H9 (cell line): ENCODE measurements around the gene PRR23E. TPM values are rescaled to one million over a fixed set of nuclear protein-coding genes. Genes with fewer than 3 reads are reported as not detected.

Experiments
- DNase-seq: peaks from one replicate; pipeline ENCODE4 v3.0.0-alpha.2; 2017
- H2AFZ ChIP-seq: one replicate; pipeline ENCODE4 v1.6.1; 2013; ENCODE audit warnings: mild to moderate bottlenecking, low read length, control low read depth, moderate library complexity
- H2AK5ac ChIP-seq: 2 replicates; pipeline ENCODE4 v1.6.1; 2013; ENCODE audit warnings: low read length, control low read depth, mixed read lengths; ENCODE audit not compliant: insufficient read length
- H2BK120ac ChIP-seq: one replicate; pipeline ENCODE4 v1.6.1; 2013; ENCODE audit warnings: low read depth, mild to moderate bottlenecking, low read length, control low read depth, inconsistent platforms; ENCODE audit not compliant: poor library complexity, severe bottlenecking
- H2BK12ac ChIP-seq: 2 replicates; pipeline ENCODE4 v1.6.1; 2013; ENCODE audit warnings: low read length, control low read depth, mixed read lengths, low read depth; ENCODE audit not compliant: insufficient read length
- H2BK15ac ChIP-seq: 2 replicates; pipeline ENCODE4 v1.6.1; 2013; ENCODE audit warnings: low read depth, low read length, control low read depth
- H2BK20ac ChIP-seq: one replicate; pipeline ENCODE4 v1.6.1; 2013; ENCODE audit warnings: low read depth, mild to moderate bottlenecking, low read length, control low read depth, inconsistent platforms; ENCODE audit not compliant: poor library complexity, severe bottlenecking
- H2BK5ac ChIP-seq: 2 replicates; pipeline ENCODE4 v1.6.1; 2013; ENCODE audit warnings: low read length, control low read depth, mixed read lengths; ENCODE audit not compliant: insufficient read length
- H3K14ac ChIP-seq: 2 replicates; pipeline ENCODE4 v1.6.1; 2013; ENCODE audit warnings: low read length, control low read depth; ENCODE audit not compliant: insufficient read depth
- H3K18ac ChIP-seq: 2 replicates; pipeline ENCODE4 v1.6.1; 2013; ENCODE audit warnings: low read depth, mild to moderate bottlenecking, mixed read lengths, low read length, control low read depth; ENCODE audit not compliant: insufficient read length
- H3K23ac ChIP-seq: 2 replicates; pipeline ENCODE4 v1.6.1; 2013; ENCODE audit warnings: low read length, control low read depth, mixed read lengths, low read depth; ENCODE audit not compliant: insufficient read length
- H3K23me2 ChIP-seq: 2 replicates; pipeline ENCODE4 v1.6.1; 2013; ENCODE audit warnings: low read depth, mild to moderate bottlenecking, mixed read lengths, low read length, control low read depth; ENCODE audit not compliant: insufficient read length, poor library complexity, severe bottlenecking
- H3K27ac ChIP-seq: 2 replicates; pipeline ENCODE4 v1.5.1; 2013; ENCODE audit warnings: low read length, control low read depth, mixed read lengths, low read depth; ENCODE audit not compliant: insufficient read length
- H3K27me3 ChIP-seq: 2 replicates; pipeline ENCODE4 v1.6.1; 2013; ENCODE audit warnings: low read length, control low read depth, inconsistent platforms; ENCODE audit not compliant: insufficient read depth
- H3K4ac ChIP-seq: 2 replicates; pipeline ENCODE4 v1.6.1; 2013; ENCODE audit warnings: low read depth, mild to moderate bottlenecking, control low read depth, inconsistent platforms, low read length, moderate library complexity
- H3K4me1 ChIP-seq: 2 replicates; pipeline ENCODE4 v1.6.1; 2013; ENCODE audit warnings: low read length, control low read depth, inconsistent platforms; ENCODE audit not compliant: insufficient read depth
- H3K4me2 ChIP-seq: 2 replicates; pipeline ENCODE4 v1.6.1; 2013; ENCODE audit warnings: low read length, control low read depth, mixed read lengths; ENCODE audit not compliant: insufficient read length, insufficient read depth
- H3K56ac ChIP-seq: 2 replicates; pipeline ENCODE4 v1.6.1; 2013; ENCODE audit warnings: low read depth, mild to moderate bottlenecking, mixed read lengths, low read length, control low read depth; ENCODE audit not compliant: insufficient read length
- H3K79me1 ChIP-seq: 2 replicates; pipeline ENCODE4 v1.6.1; 2013; ENCODE audit warnings: low read depth, mild to moderate bottlenecking, moderate library complexity, low read length, control low read depth, inconsistent platforms; ENCODE audit not compliant: insufficient read depth, poor library complexity, severe bottlenecking
- H3K79me2 ChIP-seq: 2 replicates; pipeline ENCODE4 v1.6.1; 2013; ENCODE audit warnings: low read length, control low read depth, inconsistent platforms; ENCODE audit not compliant: insufficient read depth
- H3K9ac ChIP-seq: 2 replicates; pipeline ENCODE4 v1.6.1; 2013; ENCODE audit warnings: low read length, control low read depth, mixed read lengths; ENCODE audit not compliant: insufficient read length; ENCODE audit errors: extremely low read depth
- H3K9me3 ChIP-seq: one replicate; pipeline ENCODE4 v1.6.1; 2013; ENCODE audit warnings: low read depth, low read length, inconsistent platforms; ENCODE audit not compliant: control insufficient read depth
- H3T11ph ChIP-seq: one replicate; pipeline ENCODE4 v1.6.1; 2013; ENCODE audit warnings: mild to moderate bottlenecking, low read length, control low read depth, inconsistent platforms
- H4K20me1 ChIP-seq: one replicate; pipeline ENCODE4 v1.6.1; 2013; ENCODE audit not compliant: control insufficient read depth, insufficient read length, insufficient read depth
- H4K5ac ChIP-seq: 2 replicates; pipeline ENCODE4 v1.6.1; 2013; ENCODE audit warnings: low read depth, mild to moderate bottlenecking, mixed read lengths, low read length, control low read depth; ENCODE audit not compliant: insufficient read length
- H4K8ac ChIP-seq: replicated peaks from 2 replicates; pipeline ENCODE4 v1.6.1; 2013; ENCODE audit warnings: low read length, control low read depth, mixed read lengths, low read depth; ENCODE audit not compliant: insufficient read length
- H4K91ac ChIP-seq: 2 replicates; pipeline ENCODE4 v1.6.1; 2013; ENCODE audit warnings: low read depth, mild to moderate bottlenecking, moderate library complexity, mixed read lengths, low read length, control low read depth; ENCODE audit not compliant: insufficient read length
- H3K27ac Mint-ChIP-seq, 3 experiments: 2 replicates in 2 of 3; 3 replicates in 1 of 3; pipeline ENCODE4 v1.8.0; 2020 to 2021; ENCODE audit warnings: mixed read lengths in 3 of 3, mild to moderate bottlenecking in 1 of 3, moderate library complexity in 1 of 3
- H3K27me3 Mint-ChIP-seq: 2 replicates; pipeline ENCODE4 v1.8.0; 2021; ENCODE audit warnings: low read depth, mild to moderate bottlenecking, moderate library complexity, mixed read lengths
- H3K36me3 Mint-ChIP-seq, 3 experiments: 2 replicates in 2 of 3; 3 replicates in 1 of 3; pipeline ENCODE4 v1.8.0; 2020 to 2021; ENCODE audit warnings: low read depth in 3 of 3, mixed read lengths in 3 of 3; ENCODE audit not compliant: insufficient read depth in 1 of 3
- H3K4me1 Mint-ChIP-seq, 2 experiments: 2 replicates each; pipeline ENCODE4 v1.8.0; 2020; ENCODE audit warnings: mixed read lengths in 2 of 2
- H3K4me3 Mint-ChIP-seq, 2 experiments: 2 replicates in 1 of 2; 3 replicates in 1 of 2; pipeline ENCODE4 v1.8.0; 2020 to 2021; ENCODE audit warnings: mild to moderate bottlenecking in 2 of 2, mixed read lengths in 2 of 2, moderate library complexity in 1 of 2
- H3K9me3 Mint-ChIP-seq, 2 experiments: 2 replicates in 1 of 2; 3 replicates in 1 of 2; pipeline ENCODE4 v1.8.0; 2020; ENCODE audit warnings: mild to moderate bottlenecking in 2 of 2, mixed read lengths in 2 of 2, moderate library complexity in 1 of 2
- CTCF ChIP-seq: fragments of 200-600 bp; sonication (generic); conservative IDR thresholded peaks from 3 replicates; pipeline ENCODE4 v1.8.0; 2021; ENCODE audit warnings: antibody characterized with exemption, mild to moderate bottlenecking
- WGBS: extraction: QIAGEN DNeasy Blood & Tissue Kit; methylation state at CpG from one replicate; pipeline ENCODE4 v1.1.7; 2013; ENCODE audit warnings: missing lambda C conversion rate, low lambda C conversion rate, mixed read lengths; ENCODE audit not compliant: insufficient read length; ENCODE audit errors: extremely low coverage; 5-methylcytosine and 5-hydroxymethylcytosine counted together
- total RNA-seq: library from RNA; stranded (reverse); gene quantifications from 2 replicates; pipeline ENCODE4 v1.2.1, GENCODE V29; 2021

PRR23E gene
- total RNA-seq, 1 experiment from 2014 or later: not detected

- H3K79me1 ChIP-seq: no peaks in the 10 kb centered on the region
- Mint-ChIP-seq H3K4me1 (peaks cover 6 to 9% of the 10 kb centered on the region in 2 experiments), H3K27ac (no peak overlapping the region; a peak in 1 of 7 replicates), H3K36me3 (no peaks in the 10 kb centered on the region), H3K9me3 (no peaks in the 10 kb centered on the region; a peak in 1 of 5 replicates), H3K27me3 (peaks cover 18% of the 10 kb centered on the region), H3K4me3 (no peak overlapping the region)
- no peak overlapping the region for H2BK12ac ChIP-seq
- no peak for TF ChIP-seq CTCF
- DNase-seq: no peak
- no peaks in the 10 kb centered on the region for H3K27me3 ChIP-seq
- no peak overlapping the region for H2BK120ac ChIP-seq
- H3K4me2 ChIP-seq: no peak overlapping the region
- no peak overlapping the region for H3K4ac ChIP-seq
- H4K5ac ChIP-seq: no peak overlapping the region
- no peak overlapping the region for H2BK5ac ChIP-seq
- H3K9ac ChIP-seq: no peak overlapping the region
- H2AK5ac ChIP-seq: no peak overlapping the region
- no peaks in the 10 kb centered on the region for H4K20me1 ChIP-seq
- H2BK20ac ChIP-seq: no peak overlapping the region
- H3K18ac ChIP-seq: no peak overlapping the region
- WGBS: no CpG with 5 or more reads among the region's 15 CpGs
- H3K27ac ChIP-seq: no peak overlapping the region
- no peaks in the 10 kb centered on the region for H3K4me1 ChIP-seq
- H3T11ph ChIP-seq: no peak overlapping the region
- H3K14ac ChIP-seq: no peak overlapping the region
- no peaks in the 10 kb centered on the region for H3K9me3 ChIP-seq
- no peak overlapping the region for H2AFZ ChIP-seq
- no peak overlapping the region for H2BK15ac ChIP-seq
- H3K56ac ChIP-seq: no peak overlapping the region
- H4K91ac ChIP-seq: no peak overlapping the region
- no peaks in the 10 kb centered on the region for H3K23me2 ChIP-seq
- no peak overlapping the region for H3K23ac ChIP-seq
- H4K8ac ChIP-seq: no peak overlapping the region
- H3K79me2 ChIP-seq: no peaks in the 10 kb centered on the region
Observed at GRCh38 chr3:127196466-127197299, 3.8 kb downstream of the PRR23E start.
